ENCODE results near the gene APLP2. TPM values are rescaled to one million over a fixed set of nuclear protein-coding genes. Genes with fewer than 3 reads are reported as not detected.
A peak's percentile ranks its signal among the peaks of the same experiment; 100 is the strongest.

Gene APLP2
- total RNA-seq, 1 donor from 2014 or later, result 548 TPM

DNA sequence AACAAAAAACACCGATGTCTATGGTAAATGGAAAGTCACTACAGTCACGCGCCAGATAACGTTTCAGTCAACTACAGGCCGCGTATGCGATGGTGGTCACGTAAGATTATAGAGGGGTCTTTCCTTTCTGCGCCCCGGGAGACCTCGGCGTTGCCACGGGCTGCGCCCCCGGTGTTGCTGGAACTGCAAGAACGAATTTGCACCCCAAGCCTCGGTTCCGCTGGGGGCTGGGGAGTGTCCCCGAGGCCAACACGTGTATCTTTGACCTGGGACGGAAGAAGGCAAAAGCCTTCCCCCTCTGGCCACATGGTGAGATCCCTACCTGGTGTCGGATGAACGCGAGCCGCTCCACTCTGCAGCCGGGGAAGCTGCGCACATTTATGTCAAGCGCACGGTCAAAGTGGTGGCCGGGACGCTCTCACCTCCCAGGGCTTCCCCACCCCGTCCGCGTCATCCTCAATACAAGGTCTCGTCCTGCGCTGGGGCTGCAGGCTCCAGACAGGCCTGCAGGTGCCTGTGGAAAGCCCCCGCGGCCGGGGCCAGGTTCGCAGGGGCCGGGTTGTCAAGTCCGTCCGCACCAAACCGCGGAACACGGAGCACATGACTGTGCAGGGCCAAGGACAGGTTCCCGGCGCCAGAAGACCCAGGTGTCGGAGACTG is 29.3 kb upstream of the APLP2 start:
- TF ChIP-seq, protein P1, sequence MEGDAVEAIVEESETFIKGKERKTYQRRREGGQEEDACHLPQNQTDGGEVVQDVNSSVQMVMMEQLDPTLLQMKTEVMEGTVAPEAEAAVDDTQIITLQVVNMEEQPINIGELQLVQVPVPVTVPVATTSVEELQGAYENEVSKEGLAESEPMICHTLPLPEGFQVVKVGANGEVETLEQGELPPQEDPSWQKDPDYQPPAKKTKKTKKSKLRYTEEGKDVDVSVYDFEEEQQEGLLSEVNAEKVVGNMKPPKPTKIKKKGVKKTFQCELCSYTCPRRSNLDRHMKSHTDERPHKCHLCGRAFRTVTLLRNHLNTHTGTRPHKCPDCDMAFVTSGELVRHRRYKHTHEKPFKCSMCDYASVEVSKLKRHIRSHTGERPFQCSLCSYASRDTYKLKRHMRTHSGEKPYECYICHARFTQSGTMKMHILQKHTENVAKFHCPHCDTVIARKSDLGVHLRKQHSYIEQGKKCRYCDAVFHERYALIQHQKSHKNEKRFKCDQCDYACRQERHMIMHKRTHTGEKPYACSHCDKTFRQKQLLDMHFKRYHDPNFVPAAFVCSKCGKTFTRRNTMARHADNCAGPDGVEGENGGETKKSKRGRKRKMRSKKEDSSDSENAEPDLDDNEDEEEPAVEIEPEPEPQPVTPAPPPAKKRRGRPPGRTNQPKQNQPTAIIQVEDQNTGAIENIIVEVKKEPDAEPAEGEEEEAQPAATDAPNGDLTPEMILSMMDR (conservative IDR thresholded peaks at IDR 0.05; ENCODE audit: low read depth, low read length), result no peak
- no peak overlapping the region for H3K4me3 ChIP-seq (ENCODE audit: low read depth, low read length)
- no peak for DNase-seq (ENCODE audit: low read depth)

DNA sequence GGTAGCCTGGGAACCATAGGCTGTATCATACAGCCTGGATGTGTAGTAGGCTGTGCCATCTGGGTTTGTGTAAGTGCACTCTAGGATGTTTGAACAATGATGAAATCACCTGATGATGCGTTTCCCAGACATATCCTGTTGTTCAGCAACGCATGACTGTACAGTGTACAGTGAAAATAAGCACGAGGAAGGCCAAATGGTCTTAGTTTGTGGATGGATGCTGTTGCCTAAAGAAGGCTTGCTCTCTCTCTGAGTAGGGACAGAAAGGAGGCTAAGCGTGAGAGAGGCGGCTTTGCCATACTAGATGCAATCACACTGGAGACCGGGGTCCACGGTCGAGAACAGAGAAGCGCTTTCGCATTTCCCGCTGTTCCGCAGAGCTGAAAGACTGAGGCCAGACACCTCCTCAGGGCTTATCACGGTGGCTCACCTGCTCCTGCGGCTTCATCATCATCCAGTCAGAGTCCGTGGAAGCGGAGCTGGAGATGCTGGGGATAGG is 27.6 kb upstream of the APLP2 start:
- peak; percentile 90 for DNase-seq (ENCODE audit: low read depth)
- H3K4me3 ChIP-seq (ENCODE audit: low read depth, low read length), result no peak overlapping the region
- TF ChIP-seq, protein P1 (conservative IDR thresholded peaks at IDR 0.05; ENCODE audit: low read depth, low read length), result no peak

DNA sequence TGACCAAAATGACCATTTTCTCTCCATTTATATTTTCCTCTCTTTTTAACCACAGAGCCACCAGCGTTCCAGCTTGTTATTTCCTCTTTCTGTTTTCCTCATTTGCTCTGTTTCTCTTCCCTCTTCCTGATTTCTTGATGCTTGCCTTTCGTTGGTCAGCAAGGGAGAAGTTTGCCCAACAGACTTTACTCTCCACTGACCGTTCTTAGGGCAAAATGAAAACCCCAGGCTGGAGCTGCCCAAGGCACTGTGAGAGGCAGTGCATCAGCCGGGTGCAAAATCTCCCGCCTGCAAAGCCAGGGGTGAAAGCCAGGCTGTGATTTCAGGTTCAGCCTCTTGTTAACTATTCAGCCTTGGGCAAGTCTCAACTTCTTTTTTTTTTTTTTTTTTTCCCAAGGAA is 26.1 kb upstream of the APLP2 start:
- DNase-seq (ENCODE audit: low read depth), result no peak
- H3K4me3 ChIP-seq (ENCODE audit: low read depth, low read length), result no peak overlapping the region
- TF ChIP-seq, protein P1 (conservative IDR thresholded peaks at IDR 0.05; ENCODE audit: low read depth, low read length), result no peak

DNA sequence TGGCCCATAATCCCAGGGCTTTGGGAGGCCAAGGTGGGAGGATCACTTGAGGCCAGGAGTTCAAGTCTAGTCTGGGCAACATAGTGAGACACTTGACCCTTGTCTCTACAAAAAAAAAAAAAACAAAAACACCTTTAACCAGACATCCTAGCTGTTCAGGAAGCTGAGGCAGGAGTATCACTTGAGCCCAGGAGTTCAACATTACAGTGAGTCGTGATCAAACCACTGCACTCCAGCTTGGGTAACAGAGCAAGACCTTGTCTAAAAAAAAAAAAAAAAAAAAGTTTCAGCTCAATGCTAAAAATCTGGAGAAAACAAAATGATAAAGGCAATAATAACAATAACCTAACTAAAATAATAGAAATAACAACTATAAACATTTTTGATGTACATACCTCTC is 22.6 kb upstream of the APLP2 start:
- TF ChIP-seq, protein P1 (conservative IDR thresholded peaks at IDR 0.05; ENCODE audit: low read depth, low read length), result no peak

DNA sequence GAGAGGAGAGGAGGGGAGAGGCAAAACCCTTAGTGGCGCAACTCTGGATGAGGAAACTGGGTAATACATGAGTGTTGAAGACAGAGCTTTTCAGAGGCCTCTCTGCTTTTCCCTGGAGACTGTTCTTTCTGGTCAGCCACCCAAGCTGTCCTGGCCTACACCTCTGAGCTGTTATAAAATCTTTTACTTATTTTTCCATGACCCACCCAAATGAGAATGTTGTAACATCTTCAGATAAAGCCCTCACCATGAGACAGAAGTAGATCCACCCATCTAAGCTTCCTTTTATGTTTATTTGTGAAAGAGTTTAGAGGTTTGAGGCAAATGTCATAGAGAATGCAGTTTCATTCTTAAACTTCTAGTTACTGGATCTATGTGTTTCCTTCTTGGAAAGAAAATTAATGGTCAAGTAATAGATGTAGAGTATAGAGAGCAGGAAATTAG is 20.3 kb upstream of the APLP2 start:
- TF ChIP-seq, protein P1 (conservative IDR thresholded peaks at IDR 0.05; ENCODE audit: low read depth, low read length), result no peak
- no peak for DNase-seq (ENCODE audit: low read depth)
- H3K4me3 ChIP-seq (ENCODE audit: low read depth, low read length), result no peak overlapping the region

More for the DNA sequence above, 22.6 kb upstream of the APLP2 start:
- no peak for DNase-seq (ENCODE audit: low read depth)
- no peak overlapping the region for H3K4me3 ChIP-seq (ENCODE audit: low read depth, low read length)

DNA sequence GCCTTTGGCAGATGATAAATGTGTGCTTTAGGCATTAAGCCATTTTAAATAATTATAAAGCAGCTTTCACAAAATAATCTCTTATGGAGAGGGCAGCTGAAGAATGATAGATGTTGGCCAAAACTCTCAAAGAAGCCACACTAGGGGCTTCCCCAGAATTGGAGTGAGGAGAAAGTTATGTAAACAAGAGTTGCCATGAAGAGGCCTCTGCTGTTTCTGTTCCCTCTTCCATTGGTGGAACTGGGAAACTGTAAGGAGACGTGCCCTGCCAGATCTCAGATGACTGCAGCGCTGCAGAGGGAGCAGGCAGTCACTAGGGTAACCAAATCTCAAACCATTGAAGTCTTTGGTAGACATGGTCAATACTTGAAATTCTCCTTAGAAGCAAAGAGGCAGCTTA is 19.4 kb upstream of the APLP2 start:
- TF ChIP-seq, protein P1 (conservative IDR thresholded peaks at IDR 0.05; ENCODE audit: low read depth, low read length), result no peak
- DNase-seq (ENCODE audit: low read depth), result no peak
- H3K4me3 ChIP-seq (ENCODE audit: low read depth, low read length), result no peak overlapping the region

DNA sequence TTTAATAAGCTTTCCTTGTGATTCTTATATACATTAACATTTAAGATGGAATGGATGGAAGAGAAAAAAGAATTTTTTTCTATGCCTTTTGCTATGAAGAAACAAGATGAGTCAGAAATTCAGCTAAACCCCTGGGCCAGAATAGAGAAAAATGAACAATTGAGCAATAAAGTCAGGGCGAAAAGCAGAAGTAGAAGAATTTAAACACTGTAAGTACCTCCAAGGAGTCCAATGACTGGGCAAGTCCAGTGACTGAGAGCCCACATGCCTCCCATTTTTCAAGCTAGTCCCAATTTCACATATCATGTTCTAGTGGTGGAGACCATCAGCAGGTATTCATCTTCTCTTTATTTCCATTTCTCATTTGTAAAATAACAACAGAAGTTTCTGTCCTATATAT is 18.6 kb upstream of the APLP2 start:
- TF ChIP-seq, protein P1 (conservative IDR thresholded peaks at IDR 0.05; ENCODE audit: low read depth, low read length), result no peak
- H3K4me3 ChIP-seq (ENCODE audit: low read depth, low read length), result no peak overlapping the region
- no peak for DNase-seq (ENCODE audit: low read depth)

Data from epithelial cell of proximal tubule (primary cell).